ENCODE data around the gene CRK. TPM values are rescaled to one million over a fixed set of nuclear protein-coding genes. Genes with fewer than 3 reads are reported as not detected.

CRK gene
- total RNA-seq, 1 donor from 2014 or later = 57.5 TPM

DNA sequence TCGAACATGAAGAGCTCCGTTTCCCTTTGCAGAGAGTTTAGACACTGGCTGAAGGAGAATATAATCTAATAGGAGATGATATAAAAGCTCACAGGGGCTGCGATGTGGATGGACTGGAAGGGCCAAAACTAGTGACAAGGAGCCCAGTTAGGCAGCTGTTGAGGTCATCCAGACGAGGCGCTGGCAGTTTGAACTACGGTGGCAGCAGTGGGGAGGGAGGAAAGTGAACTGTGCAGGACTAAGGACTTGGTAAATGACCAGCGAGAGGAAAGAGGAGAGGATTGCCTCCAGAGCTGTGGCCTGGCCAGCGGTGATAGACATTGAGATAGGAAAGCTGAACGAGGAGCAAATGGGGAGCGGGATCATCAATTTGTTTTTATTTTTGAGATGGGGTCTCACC, 41.4 kb downstream of the CRK start:
- Histone ChIP-seq H3K4me3 (no peak overlapping the region), H3K4me1 (peaks cover 9% of the 10 kb centered on the region), H3K27me3 (no peaks in the 10 kb centered on the region), H3K27ac (no peak overlapping the region), H3K36me3 (no peaks in the 10 kb centered on the region), H3K9me3 (no peaks in the 10 kb centered on the region)
- intact Hi-C loops (cut with DNase I) = no loop called here
- no peak for TF ChIP-seq CTCF (IDR thresholded peaks at IDR 0.05)
- TF ChIP-seq POLR2AphosphoS5 (IDR thresholded peaks at IDR 0.05; ENCODE audit: insufficient read depth in 1 of 2, low read depth in 1 of 2) = no peak
- TF ChIP-seq POLR2A (IDR thresholded peaks at IDR 0.05) = no peak
- DNase-seq (ENCODE audit: extremely low spot score in 2 of 2) = no peak

DNA sequence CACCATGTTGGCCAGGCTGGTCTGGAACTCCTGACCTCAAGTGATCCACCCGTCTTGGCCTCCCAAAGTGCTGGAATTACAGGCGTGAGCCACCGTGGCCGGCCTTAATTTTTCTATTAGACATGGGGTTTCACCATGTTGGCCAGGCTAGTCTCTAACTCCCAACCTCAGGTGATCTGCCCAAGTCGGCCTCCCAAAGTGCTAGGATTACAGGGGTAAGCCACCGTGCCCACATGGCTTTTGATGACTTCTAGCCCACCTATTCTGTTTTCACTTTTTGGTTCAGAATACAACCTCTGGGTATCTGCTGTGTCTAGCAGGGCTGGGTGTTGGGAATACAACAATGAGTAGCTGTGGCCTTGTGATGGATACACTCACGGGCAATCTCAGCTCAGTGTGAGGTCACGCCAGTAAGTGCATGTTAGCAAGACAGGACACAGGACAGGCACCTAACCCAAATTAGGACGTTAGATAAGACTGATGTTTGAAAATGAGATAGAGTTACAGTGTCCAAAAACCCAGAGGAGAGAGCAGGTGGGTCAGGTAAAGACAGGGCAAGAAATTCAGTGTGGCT, 41.9 kb downstream of the CRK start:
- no peak overlapping the region for H3K4me3 ChIP-seq
- DNase-seq (ENCODE audit: extremely low spot score in 2 of 2) = no peak
- H3K27me3 ChIP-seq = no peaks in the 10 kb centered on the region
- no peaks in the 10 kb centered on the region for H3K9me3 ChIP-seq
- no peak for TF ChIP-seq POLR2AphosphoS5 (IDR thresholded peaks at IDR 0.05; ENCODE audit: insufficient read depth in 1 of 2, low read depth in 1 of 2)
- no peak for TF ChIP-seq POLR2A (IDR thresholded peaks at IDR 0.05)
- no peak for TF ChIP-seq CTCF (IDR thresholded peaks at IDR 0.05)
- H3K36me3 ChIP-seq = no peaks in the 10 kb centered on the region
- H3K4me1 ChIP-seq = peaks cover 9% of the 10 kb centered on the region
- no peak overlapping the region for H3K27ac ChIP-seq
- intact Hi-C loops (cut with DNase I) = no loop called here

GRCh38 chr17:1413281-1413791, 42.7 kb downstream of the CRK start:
- no peak for DNase-seq (ENCODE audit: extremely low spot score in 2 of 2)
- H3K36me3 ChIP-seq = no peaks in the 10 kb centered on the region
- H3K27ac ChIP-seq = no peak overlapping the region
- TF ChIP-seq POLR2A (IDR thresholded peaks at IDR 0.05) (no peak), CTCF (IDR thresholded peaks at IDR 0.05) (no peak), POLR2AphosphoS5 (IDR thresholded peaks at IDR 0.05; ENCODE audit: insufficient read depth in 1 of 2, low read depth in 1 of 2) (no peak)
- H3K27me3 ChIP-seq = no peaks in the 10 kb centered on the region
- peaks cover 9% of the 10 kb centered on the region for H3K4me1 ChIP-seq
- intact Hi-C loops (cut with DNase I) = no loop called here
- no peaks in the 10 kb centered on the region for H3K9me3 ChIP-seq
- no peak overlapping the region for H3K4me3 ChIP-seq

GRCh38 chr17:1412185-1413110, 43.6 kb downstream of the CRK start:
- no peak for TF ChIP-seq CTCF (IDR thresholded peaks at IDR 0.05)
- TF ChIP-seq POLR2A (IDR thresholded peaks at IDR 0.05) = no peak
- TF ChIP-seq POLR2AphosphoS5 (IDR thresholded peaks at IDR 0.05; ENCODE audit: insufficient read depth in 1 of 2, low read depth in 1 of 2) = no peak
- Histone ChIP-seq H3K4me1 (peaks cover 9% of the 10 kb centered on the region), H3K27me3 (no peaks in the 10 kb centered on the region), H3K36me3 (no peaks in the 10 kb centered on the region), H3K4me3 (no peak overlapping the region), H3K9me3 (no peaks in the 10 kb centered on the region), H3K27ac (no peak overlapping the region)
- intact Hi-C loops (cut with DNase I) = no loop called here
- DNase-seq (ENCODE audit: extremely low spot score in 2 of 2) = no peak

DNA sequence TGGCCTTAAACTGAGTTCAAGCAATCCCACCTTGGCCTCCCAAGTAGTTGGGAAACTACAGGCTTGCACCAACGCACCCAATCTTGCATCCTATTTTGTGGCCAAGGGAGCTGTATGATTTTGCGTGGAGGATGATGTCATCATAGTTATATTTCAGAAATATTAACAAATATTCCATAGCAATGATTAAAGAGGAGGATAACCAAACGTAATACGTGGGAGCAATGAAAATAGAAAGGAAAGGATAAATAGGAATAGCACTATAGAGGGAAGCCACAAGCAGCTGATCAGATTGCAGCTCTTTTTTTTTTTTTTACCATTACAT, 53.8 kb downstream of the CRK start:
- TF ChIP-seq CTCF (IDR thresholded peaks at IDR 0.05) (no peak), POLR2AphosphoS5 (IDR thresholded peaks at IDR 0.05; ENCODE audit: insufficient read depth in 1 of 2, low read depth in 1 of 2) (no peak), POLR2A (IDR thresholded peaks at IDR 0.05) (no peak)
- Histone ChIP-seq H3K4me3 (no peak overlapping the region), H3K27me3 (no peaks in the 10 kb centered on the region), H3K4me1 (peaks cover 21% of the 10 kb centered on the region), H3K27ac (no peak overlapping the region), H3K9me3 (no peaks in the 10 kb centered on the region), H3K36me3 (no peaks in the 10 kb centered on the region)
- intact Hi-C loops (cut with DNase I) = no loop called here
- DNase-seq (ENCODE audit: extremely low spot score in 2 of 2) = no peak
